Measurements from ENCODE around the gene METTL16. TPM values are rescaled to one million over a fixed set of nuclear protein-coding genes. Genes with fewer than 3 reads are reported as not detected.
"Not testable (repeated sequence)": the region's sequence is repeated elsewhere in the genome, so short reads cannot be mapped to it uniquely, and the experiment has no call there.

Gene METTL16
- total and polyA plus RNA-seq, 12 donors, result 9.9 to 31.9 (median 26.5) TPM

- Histone ChIP-seq H3K36me3 (no peaks in the 10 kb centered on the region), H3K4me1 (peaks cover 0 to 6% (median 0%) of the 10 kb centered on the region in 9 donors), H3K4me3 (no peak overlapping the region), H3K9me3 (no peaks in the 10 kb centered on the region), H3K27ac (no peak overlapping the region), H3K27me3 (peaks cover 0 to 16% (median 0%) of the 10 kb centered on the region in 7 donors)
- no peak for DNase-seq
- 87 to 88% methylated on average over 8 of the region's 8 CpGs for WGBS, 2 donors
- TF ChIP-seq CTCF (IDR thresholded peaks at IDR 0.05), result no peak
- ATAC-seq, result no peak
- intact Hi-C loops (cut with DNase I), result no loop called here
Observed at GRCh38 chr17:2549392-2550211, 37.9 kb upstream of the METTL16 start.

GRCh38 chr17:2548026-2548425, 36.3 kb upstream of the METTL16 start:
- H3K4me1 ChIP-seq; H3K36me3 ChIP-seq; H3K4me3 ChIP-seq; intact Hi-C loops (cut with DNase I); ATAC-seq; DNase-seq; H3K27ac ChIP-seq; H3K9me3 ChIP-seq: not testable (repeated sequence)
- peaks cover 0 to 20% (median 0%) of the 10 kb centered on the region in 7 donors for H3K27me3 ChIP-seq
- 79 to 82% methylated on average over 9 of the region's 9 CpGs for WGBS, 2 donors

- DNase-seq (no peak), ATAC-seq (no peak)
- Histone ChIP-seq H3K4me3 (no peak overlapping the region), H3K9me3 (no peaks in the 10 kb centered on the region), H3K27ac (no peak overlapping the region), H3K27me3 (peaks cover 0 to 20% (median 0%) of the 10 kb centered on the region in 7 donors), H3K4me1 (peaks cover 0 to 7% (median 0%) of the 10 kb centered on the region in 9 donors), H3K36me3 (no peaks in the 10 kb centered on the region)
- TF ChIP-seq CTCF (IDR thresholded peaks at IDR 0.05), result no peak
- intact Hi-C loops (cut with DNase I), result no loop called here
- 63 to 75% methylated on average over 9 of the region's 9 CpGs for WGBS, 2 donors
Observed at GRCh38 chr17:2547176-2547575, 35.5 kb upstream of the METTL16 start.

- TF ChIP-seq CTCF (IDR thresholded peaks at IDR 0.05), result no peak
- H3K9me3 ChIP-seq, result no peaks in the 10 kb centered on the region
- ATAC-seq (peak; percentile 44 to 96 (median 84)), DNase-seq (peak; percentile 38 to 41)
- H3K36me3 ChIP-seq, result no peaks in the 10 kb centered on the region
- intact Hi-C loops (cut with DNase I), result no loop called here
- 52 to 68% methylated on average over 7 of the region's 7 CpGs for WGBS, 2 donors
- H3K4me1 ChIP-seq, result peaks cover 0 to 7% (median 0%) of the 10 kb centered on the region in 9 donors
- peak overlapping the region in 6 of 10 donors; percentile 19 to 56 (median 45) for H3K27ac ChIP-seq
- H3K27me3 ChIP-seq, result peaks cover 0 to 12% (median 0%) of the 10 kb centered on the region in 7 donors
- no peak overlapping the region for H3K4me3 ChIP-seq
Observed at GRCh38 chr17:2545393-2545792, 33.7 kb upstream of the METTL16 start.

- Histone ChIP-seq H3K4me3 (no peak overlapping the region), H3K4me1 (peaks cover 0 to 7% (median 0%) of the 10 kb centered on the region in 9 donors), H3K9me3 (no peaks in the 10 kb centered on the region), H3K27me3 (peaks cover 0 to 4% (median 0%) of the 10 kb centered on the region in 7 donors), H3K27ac (peak overlapping the region in 1 of 10 donors; percentile 7), H3K36me3 (no peaks in the 10 kb centered on the region)
- ATAC-seq, result peak in 3 of 8 donors; percentile 39 to 46 (median 42)
- intact Hi-C loops (cut with DNase I), result no loop called here
- WGBS, 2 donors, result 55 to 60% methylated on average over 7 of the region's 7 CpGs
- no peak for DNase-seq
- TF ChIP-seq CTCF (IDR thresholded peaks at IDR 0.05), result no peak
Observed at GRCh38 chr17:2542456-2542855, 30.8 kb upstream of the METTL16 start.

All from heart right ventricle (tissue), 16 donors.